PC-9 (cell line): ENCODE measurements around the gene NR5A1.

Experiments used
- EZH2 ChIP-seq: fragments of 200-600 bp; sonication (generic); IDR thresholded peaks from 2 replicates; pipeline ENCODE4 v1.8.0; 2017; ENCODE audit warnings: antibody characterized with exemption, low read depth
- TF ChIP-seq, protein P1 (sequence below): fragments of 200-600 bp; sonication (generic); conservative IDR thresholded peaks from 2 replicates; pipeline ENCODE4 v1.6.1; 2017; ENCODE audit warnings: mixed run types, antibody characterized with exemption, mild to moderate bottlenecking, moderate library complexity

DNA sequence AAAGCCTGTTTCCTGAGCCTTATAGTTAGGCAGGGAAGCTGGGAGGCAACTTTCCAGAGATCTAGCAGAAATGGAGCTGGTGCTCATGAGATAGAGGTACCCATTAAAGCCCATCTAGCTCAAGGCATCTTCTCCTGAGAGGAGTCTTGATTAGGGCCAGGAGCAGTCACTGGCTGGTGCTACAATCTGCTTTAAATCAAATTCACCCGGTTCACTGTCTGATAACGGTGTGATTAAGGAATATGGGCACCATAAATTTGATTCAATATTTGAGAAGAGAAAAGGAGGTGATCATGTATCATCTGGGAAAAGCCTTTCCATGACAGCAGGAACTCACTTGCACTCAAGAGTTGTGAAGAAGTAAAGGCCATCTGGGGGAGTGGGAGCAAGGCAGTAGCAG is 23.9 kb upstream of the NR5A1 start:
- TF ChIP-seq EZH2, result no peak
- TF ChIP-seq, protein P1, sequence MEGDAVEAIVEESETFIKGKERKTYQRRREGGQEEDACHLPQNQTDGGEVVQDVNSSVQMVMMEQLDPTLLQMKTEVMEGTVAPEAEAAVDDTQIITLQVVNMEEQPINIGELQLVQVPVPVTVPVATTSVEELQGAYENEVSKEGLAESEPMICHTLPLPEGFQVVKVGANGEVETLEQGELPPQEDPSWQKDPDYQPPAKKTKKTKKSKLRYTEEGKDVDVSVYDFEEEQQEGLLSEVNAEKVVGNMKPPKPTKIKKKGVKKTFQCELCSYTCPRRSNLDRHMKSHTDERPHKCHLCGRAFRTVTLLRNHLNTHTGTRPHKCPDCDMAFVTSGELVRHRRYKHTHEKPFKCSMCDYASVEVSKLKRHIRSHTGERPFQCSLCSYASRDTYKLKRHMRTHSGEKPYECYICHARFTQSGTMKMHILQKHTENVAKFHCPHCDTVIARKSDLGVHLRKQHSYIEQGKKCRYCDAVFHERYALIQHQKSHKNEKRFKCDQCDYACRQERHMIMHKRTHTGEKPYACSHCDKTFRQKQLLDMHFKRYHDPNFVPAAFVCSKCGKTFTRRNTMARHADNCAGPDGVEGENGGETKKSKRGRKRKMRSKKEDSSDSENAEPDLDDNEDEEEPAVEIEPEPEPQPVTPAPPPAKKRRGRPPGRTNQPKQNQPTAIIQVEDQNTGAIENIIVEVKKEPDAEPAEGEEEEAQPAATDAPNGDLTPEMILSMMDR, result no peak
